HCT116 (cell line): ENCODE data around the gene BIVM. TPM values are rescaled to one million over a fixed set of nuclear protein-coding genes. Genes with fewer than 3 reads are reported as not detected.

ENCODE experiments used
- ATAC-seq: fragments of 200-7000 bp; cut with Tn5 transposase; 2 replicates; pipeline ENCODE4 v1.9.1; 2020; ENCODE audit warnings: mild to moderate bottlenecking, moderate library complexity
- BruUV-seq: library from RNA; stranded (reverse); fragments of 400-500 nt; replicated peaks from 2 replicates; lab custom pipeline; 2021; lab: Mats Ljungman, UMichigan
- CTCF ChIA-PET: fragments of 300-600 bp; sonication (Branson Sonifier 250); formaldehyde crosslinking; loops from one replicate; lab custom pipeline; 2021; ENCODE audit warnings: antibody characterized with exemption; lab: Charles Lee
- POLR2A ChIA-PET: fragments of 300-600, 350-600 bp; sonication (Branson Sonifier 250); formaldehyde crosslinking; loops from one replicate; lab custom pipeline; 2021; ENCODE audit warnings: antibody characterized with exemption; lab: Charles Lee
- RAD21 ChIA-PET, 2 experiments: fragments of 300-600 bp; sonication (Branson Sonifier 250); formaldehyde crosslinking; loops; one replicate each; lab custom pipeline; 2023; ENCODE audit warnings: low total read pairs in 2 of 2; ENCODE audit not compliant: uncharacterized antibody in 2 of 2, unreplicated experiment in 2 of 2, low non-redundant PET in 1 of 2; lab: Charles Lee
- DNase-seq: peaks from one replicate; pipeline ENCODE4 v3.0.0-alpha.2; 2010; ENCODE audit warnings: low read depth, low spot score
- H2AFZ ChIP-seq: fragments of 200-600 bp; shearing (Covaris generic), sonication (generic); 2 replicates; pipeline ENCODE4 v1.6.1; 2017; ENCODE audit warnings: low read depth, mixed run types, mixed read lengths, antibody characterized with exemption, low read length; ENCODE audit not compliant: poor library complexity, severe bottlenecking
- H3K27ac ChIP-seq: 2 replicates; pipeline ENCODE4 v1.5.1; 2012; ENCODE audit warnings: low read depth, low read length
- H3K27me3 ChIP-seq: fragments of 200-600 bp; sonication (generic); 2 replicates; pipeline ENCODE4 v1.6.1; 2016; ENCODE audit warnings: mixed run types, low read length, mixed read lengths; ENCODE audit not compliant: insufficient read depth
- H3K36me3 ChIP-seq, 2 experiments: fragments of 200-500 bp in 1 of 2; fragments of 200-600 bp in 1 of 2; sonication (Bioruptor generic) in 1 of 2; sonication (generic) in 1 of 2; 2 replicates each; pipeline versions ENCODE4 v1.5.1 to v1.6.1; 2014 to 2016; ENCODE audit warnings: low read length in 2 of 2, inconsistent platforms in 1 of 2, mixed read lengths in 1 of 2, mixed run types in 1 of 2; ENCODE audit not compliant: insufficient read depth in 2 of 2, control insufficient read depth in 1 of 2
- H3K4me1 ChIP-seq, 2 experiments: fragments of 200-600 bp in 1 of 2; sonication (generic) in 1 of 2; 2 replicates each; pipeline versions ENCODE4 v1.5.1 to v1.6.1; 2012 to 2017; ENCODE audit warnings: low read length in 2 of 2, inconsistent platforms in 1 of 2, mild to moderate bottlenecking in 1 of 2, mixed read lengths in 1 of 2, mixed run types in 1 of 2, moderate library complexity in 1 of 2; ENCODE audit not compliant: insufficient read depth in 2 of 2, control insufficient read depth in 1 of 2
- H3K4me2 ChIP-seq: fragments of 200-600 bp; sonication (generic); 2 replicates; pipeline ENCODE4 v1.6.1; 2017; ENCODE audit warnings: mixed run types, low read length, mixed read lengths
- H3K4me3 ChIP-seq, 2 experiments: fragments of 200-600 bp in 1 of 2; sonication (generic) in 1 of 2; replicated peaks in 1 of 2; 2 replicates each; pipeline ENCODE4 v1.5.1; 2011 to 2016; ENCODE audit warnings: low read length in 2 of 2, control low read depth in 1 of 2, low read depth in 1 of 2, mild to moderate bottlenecking in 1 of 2, mixed read lengths in 1 of 2, mixed run types in 1 of 2
- H3K79me2 ChIP-seq: fragments of 200-600 bp; sonication (generic); 2 replicates; pipeline ENCODE4 v1.6.1; 2017; ENCODE audit warnings: mild to moderate bottlenecking, mixed run types, low read length, moderate library complexity, mixed read lengths; ENCODE audit not compliant: insufficient read depth
- H3K9ac ChIP-seq: fragments of 200-600 bp; sonication (generic); 2 replicates; pipeline ENCODE4 v1.6.1; 2016; ENCODE audit warnings: low read length, mixed read lengths
- H3K9me2 ChIP-seq: fragments of 200-600 bp; sonication (generic), shearing (Covaris generic); 2 replicates; pipeline ENCODE4 v1.6.1; 2017; ENCODE audit warnings: mixed run types, mild to moderate bottlenecking, moderate library complexity; ENCODE audit not compliant: insufficient read depth
- H3K9me3 ChIP-seq, 2 experiments: fragments of 200-500 bp in 1 of 2; fragments of 200-600 bp in 1 of 2; sonication (Bioruptor generic) in 1 of 2; sonication (generic) in 1 of 2; 2 replicates each; pipeline ENCODE4 v1.6.1; 2014 to 2017; ENCODE audit warnings: low read length in 2 of 2, mixed read lengths in 2 of 2, inconsistent platforms in 1 of 2, low read depth in 1 of 2, mild to moderate bottlenecking in 1 of 2, mixed run types in 1 of 2, moderate library complexity in 1 of 2; ENCODE audit not compliant: control insufficient read depth in 1 of 2, insufficient read depth in 1 of 2
- H4K20me1 ChIP-seq: fragments of 200-600 bp; sonication (generic), shearing (Covaris generic); 2 replicates; pipeline ENCODE4 v1.6.1; 2017; ENCODE audit warnings: mixed run types, mild to moderate bottlenecking, moderate library complexity; ENCODE audit not compliant: insufficient read depth
- EGR1 ChIP-seq: IDR thresholded peaks from 2 replicates; pipeline ENCODE4 v1.6.1; 2012; ENCODE audit warnings: low read depth
- EZH2 ChIP-seq: fragments of 200-600 bp; sonication (generic); IDR thresholded peaks from 2 replicates; pipeline ENCODE4 v1.6.1; 2017; ENCODE audit warnings: antibody characterized with exemption, mixed run types
- FOSL1 ChIP-seq: IDR thresholded peaks from 2 replicates; pipeline ENCODE4 v1.6.1; 2012; ENCODE audit warnings: low read depth
- POLR2AphosphoS5 ChIP-seq: IDR thresholded peaks from 2 replicates; pipeline ENCODE4 v1.6.1; 2011; ENCODE audit warnings: mild to moderate bottlenecking, low read depth, low read length, moderate library complexity
- RAD21 ChIP-seq: IDR thresholded peaks from 2 replicates; pipeline ENCODE4 v1.6.1; 2012; ENCODE audit warnings: low read depth, mild to moderate bottlenecking
- SRF ChIP-seq: IDR thresholded peaks from 2 replicates; pipeline ENCODE4 v1.6.1; 2012; ENCODE audit warnings: low read depth
- intact Hi-C: fragments of 100-400 bp; cut with micrococcal nuclease; formaldehyde crosslinking; loops from 2 replicates; pipeline ENCODE4 v1.10.0; 2022
- total RNA-seq: library from RNA; stranded (reverse); gene quantifications from one replicate; pipeline ENCODE4 v1.2.1, GENCODE V29; 2021; ENCODE audit not compliant: unreplicated experiment
- TF ChIP-seq, protein P1 (sequence below): IDR thresholded peaks from 2 replicates; pipeline ENCODE4 v1.6.1; 2012

The BIVM gene
- total RNA-seq, 1 experiment from 2014 or later = 11.3 TPM

DNA sequence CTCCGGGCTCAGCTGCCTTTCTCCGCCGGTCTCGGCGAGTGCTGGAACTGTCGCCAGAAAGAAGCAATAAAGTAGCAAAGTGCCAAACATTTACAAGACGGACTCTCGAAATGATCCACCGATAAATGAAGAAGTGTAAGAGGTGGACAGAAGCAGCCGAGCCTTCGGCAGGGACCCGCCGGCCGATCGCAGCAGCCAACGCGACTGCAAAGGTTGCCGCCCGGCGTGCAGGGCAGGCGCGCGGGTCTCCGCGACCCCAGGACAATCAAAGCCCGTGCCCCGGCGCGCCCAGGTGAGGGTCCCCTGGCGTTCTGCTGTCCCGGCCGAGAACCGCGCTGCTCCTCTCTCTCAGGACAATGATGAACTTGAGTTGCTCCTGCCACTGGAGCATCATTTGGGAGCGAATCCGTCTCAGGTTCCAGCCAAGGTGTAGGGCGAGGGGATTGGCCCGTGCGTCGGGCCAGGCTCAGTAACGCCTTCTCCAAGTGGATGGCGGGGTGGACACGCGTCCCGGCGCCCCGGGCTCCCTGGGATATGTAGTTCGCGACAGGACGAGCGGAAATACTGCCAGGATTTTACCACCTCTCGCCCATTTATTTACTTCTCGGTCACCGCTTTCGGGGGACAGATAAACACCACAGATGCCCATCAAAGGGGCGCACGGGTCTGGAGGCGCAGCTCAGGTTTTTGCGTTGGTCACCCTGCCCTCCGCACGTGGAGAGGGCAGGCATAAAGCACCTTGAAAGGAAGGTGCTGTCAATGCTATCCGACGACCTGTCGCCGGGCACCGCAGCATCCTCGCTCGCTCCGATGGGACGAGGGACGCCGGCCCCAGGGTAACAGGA, at the start of gene BIVM, which contains the start of gene POGLUT2 (continued):
- peak; percentile 72 for TF ChIP-seq POLR2AphosphoS5
- no peak for TF ChIP-seq EZH2
- TF ChIP-seq EGR1 = no peak
- TF ChIP-seq SRF = no peak
- no peak for TF ChIP-seq FOSL1
- TF ChIP-seq, protein P1, sequence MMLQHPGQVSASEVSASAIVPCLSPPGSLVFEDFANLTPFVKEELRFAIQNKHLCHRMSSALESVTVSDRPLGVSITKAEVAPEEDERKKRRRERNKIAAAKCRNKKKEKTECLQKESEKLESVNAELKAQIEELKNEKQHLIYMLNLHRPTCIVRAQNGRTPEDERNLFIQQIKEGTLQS = no peak
- TF ChIP-seq RAD21 = no peak

- POLR2A ChIA-PET = no interaction called here
- CTCF ChIA-PET = no interaction called here
Observed at GRCh38 chr13:102751886-102752285, 47.0 kb upstream of the BIVM start.

GRCh38 chr13:102757006-102757405, 41.9 kb upstream of the BIVM start:
- no peaks in the 10 kb centered on the region for H3K36me3 ChIP-seq
- DNase-seq (no peak), ATAC-seq (no peak)
- H3K79me2 ChIP-seq = no peaks in the 10 kb centered on the region
- TF ChIP-seq, protein P1 = no peak
- no peaks in the 10 kb centered on the region for H3K9me2 ChIP-seq
- H3K4me1 ChIP-seq = no peaks in the 10 kb centered on the region
- ChIA-PET POLR2A (no interaction called here), CTCF (no interaction called here), RAD21 (no interaction called here)
- intact Hi-C loops = no loop called here
- H3K9ac ChIP-seq = no peak overlapping the region
- no peaks in the 10 kb centered on the region for H4K20me1 ChIP-seq
- no peak overlapping the region for H3K27ac ChIP-seq
- no peak overlapping the region for H2AFZ ChIP-seq
- H3K27me3 ChIP-seq = no peaks in the 10 kb centered on the region
- no TSS peak for BruUV-seq
- no peak overlapping the region for H3K4me3 ChIP-seq
- H3K9me3 ChIP-seq = no peaks in the 10 kb centered on the region
- no peak overlapping the region for H3K4me2 ChIP-seq

More at GRCh38 chr13:102751886-102752285, 47.0 kb upstream of the BIVM start:
- H3K27ac ChIP-seq = no peak overlapping the region
- H3K9me2 ChIP-seq = no peaks in the 10 kb centered on the region
- H4K20me1 ChIP-seq = no peaks in the 10 kb centered on the region
- DNase-seq = no peak
- RAD21 ChIA-PET = no interaction called here
- BruUV-seq = no TSS peak
- no peak for ATAC-seq
- no peaks in the 10 kb centered on the region for H3K79me2 ChIP-seq
- no peak overlapping the region for H3K4me3 ChIP-seq
- H3K9me3 ChIP-seq = no peaks in the 10 kb centered on the region
- H3K4me1 ChIP-seq = no peaks in the 10 kb centered on the region
- intact Hi-C loops = no loop called here
- H3K9ac ChIP-seq = no peak overlapping the region
- no peaks in the 10 kb centered on the region for H3K36me3 ChIP-seq
- no peak overlapping the region for H3K4me2 ChIP-seq
- H2AFZ ChIP-seq = no peak overlapping the region
- H3K27me3 ChIP-seq = peaks cover 17% of the 10 kb centered on the region
- TF ChIP-seq EGR1 = no peak
